DMS53 treated with DMSO at 0.1 percent for 48 hours (cell line): ENCODE measurements around the gene OR2S2.
A peak's percentile ranks its signal among the peaks of the same experiment; 100 is the strongest.

Experiments
- DNase-seq: peaks from one replicate; lab custom pipeline; 2025; ENCODE audit not compliant: unreplicated experiment; lab: John Stamatoyannopoulos, UW

OR2S2 gene

GRCh38 chr9:35962126-35962906 is 4.4 kb upstream of the OR2S2 start:
- DNase-seq = no peak

- no peak for DNase-seq
Measured at GRCh38 chr9:35960039-35960655, 2.2 kb upstream of the OR2S2 start.

GRCh38 chr9:35956651-35957050 is 1.3 kb downstream of the OR2S2 start:
- DNase-seq = no peak

GRCh38 chr9:35954942-35955546 is 2.9 kb downstream of the OR2S2 start:
- peak; percentile 61 for DNase-seq

- no peak for DNase-seq
Measured at GRCh38 chr9:35952526-35953191, 5.3 kb downstream of the OR2S2 start.

- DNase-seq = no peak
Measured at GRCh38 chr9:35951736-35952135, 6.2 kb downstream of the OR2S2 start.

GRCh38 chr9:35948901-35949318 is 9.0 kb downstream of the OR2S2 start:
- no peak for DNase-seq

- no peak for DNase-seq
Measured at GRCh38 chr9:35948451-35948850, 9.5 kb downstream of the OR2S2 start.

- DNase-seq = peak; percentile 87
Measured at GRCh38 chr9:35945341-35946018, 12.5 kb downstream of the OR2S2 start.

GRCh38 chr9:35944841-35945240 is 13.1 kb downstream of the OR2S2 start:
- no peak for DNase-seq

- no peak for DNase-seq
Measured at GRCh38 chr9:35944173-35944572, 13.8 kb downstream of the OR2S2 start.

- no peak for DNase-seq
Measured at GRCh38 chr9:35942286-35942685, 15.7 kb downstream of the OR2S2 start.

- DNase-seq = no peak
Measured at GRCh38 chr9:35940458-35941407, 17.2 kb downstream of the OR2S2 start.

GRCh38 chr9:35939679-35940250 is 18.2 kb downstream of the OR2S2 start:
- no peak for DNase-seq

GRCh38 chr9:35938474-35939356 is 19.2 kb downstream of the OR2S2 start:
- no peak for DNase-seq

- DNase-seq = no peak
Measured at GRCh38 chr9:35937227-35937626, 20.7 kb downstream of the OR2S2 start.

- no peak for DNase-seq
Measured at GRCh38 chr9:35935755-35936509, 22.0 kb downstream of the OR2S2 start.

- DNase-seq = no peak
Measured at GRCh38 chr9:35935261-35935660, 22.7 kb downstream of the OR2S2 start.
